Measurements from ENCODE around the gene MRPL21.

DNA sequence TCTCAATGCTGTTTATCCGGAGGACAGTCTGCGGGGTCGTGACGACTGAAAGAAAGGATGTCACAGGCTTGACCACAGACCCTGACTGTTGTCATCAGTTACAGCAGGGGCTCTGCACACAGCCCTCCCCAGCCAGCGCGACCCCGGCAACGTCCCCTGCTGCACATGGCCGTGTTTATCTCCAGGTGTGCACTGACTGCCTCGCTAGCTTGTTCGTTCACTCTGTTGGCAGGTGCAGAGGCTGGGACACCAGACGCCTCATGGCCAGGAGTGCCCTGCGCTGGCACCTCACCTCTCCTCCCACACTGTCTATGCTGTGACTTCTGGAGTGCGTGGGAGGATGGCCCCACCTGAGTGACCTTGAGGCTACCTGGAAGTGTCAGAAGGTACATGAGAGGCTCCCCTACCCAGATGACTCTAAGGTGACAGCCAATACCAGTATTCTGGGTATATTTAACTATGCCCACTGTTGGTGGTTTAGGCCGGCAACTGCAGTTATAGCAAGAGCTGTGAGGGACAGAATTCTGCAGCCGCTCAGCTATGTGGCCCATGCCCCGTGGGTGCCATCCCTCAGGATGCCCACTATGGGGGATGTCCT, 12.2 kb downstream of the MRPL21 start:
- TF ChIP-seq, protein P1, sequence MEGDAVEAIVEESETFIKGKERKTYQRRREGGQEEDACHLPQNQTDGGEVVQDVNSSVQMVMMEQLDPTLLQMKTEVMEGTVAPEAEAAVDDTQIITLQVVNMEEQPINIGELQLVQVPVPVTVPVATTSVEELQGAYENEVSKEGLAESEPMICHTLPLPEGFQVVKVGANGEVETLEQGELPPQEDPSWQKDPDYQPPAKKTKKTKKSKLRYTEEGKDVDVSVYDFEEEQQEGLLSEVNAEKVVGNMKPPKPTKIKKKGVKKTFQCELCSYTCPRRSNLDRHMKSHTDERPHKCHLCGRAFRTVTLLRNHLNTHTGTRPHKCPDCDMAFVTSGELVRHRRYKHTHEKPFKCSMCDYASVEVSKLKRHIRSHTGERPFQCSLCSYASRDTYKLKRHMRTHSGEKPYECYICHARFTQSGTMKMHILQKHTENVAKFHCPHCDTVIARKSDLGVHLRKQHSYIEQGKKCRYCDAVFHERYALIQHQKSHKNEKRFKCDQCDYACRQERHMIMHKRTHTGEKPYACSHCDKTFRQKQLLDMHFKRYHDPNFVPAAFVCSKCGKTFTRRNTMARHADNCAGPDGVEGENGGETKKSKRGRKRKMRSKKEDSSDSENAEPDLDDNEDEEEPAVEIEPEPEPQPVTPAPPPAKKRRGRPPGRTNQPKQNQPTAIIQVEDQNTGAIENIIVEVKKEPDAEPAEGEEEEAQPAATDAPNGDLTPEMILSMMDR (IDR thresholded peaks at IDR 0.05) = no peak
- TF ChIP-seq EZH2 (IDR thresholded peaks at IDR 0.05; ENCODE audit: borderline replicate concordance, insufficient read depth, low read depth, low read length, poor library complexity, severe bottlenecking) = no peak
